ENCODE measurements around the gene PITPNC1. TPM values are rescaled to one million over a fixed set of nuclear protein-coding genes. Genes with fewer than 3 reads are reported as not detected.

Gene PITPNC1
- total RNA-seq (2022; extraction: Qiagen RNA extraction): 13.3 to 18.2 TPM (median 16.4 TPM) in 5 replicates

DNA sequence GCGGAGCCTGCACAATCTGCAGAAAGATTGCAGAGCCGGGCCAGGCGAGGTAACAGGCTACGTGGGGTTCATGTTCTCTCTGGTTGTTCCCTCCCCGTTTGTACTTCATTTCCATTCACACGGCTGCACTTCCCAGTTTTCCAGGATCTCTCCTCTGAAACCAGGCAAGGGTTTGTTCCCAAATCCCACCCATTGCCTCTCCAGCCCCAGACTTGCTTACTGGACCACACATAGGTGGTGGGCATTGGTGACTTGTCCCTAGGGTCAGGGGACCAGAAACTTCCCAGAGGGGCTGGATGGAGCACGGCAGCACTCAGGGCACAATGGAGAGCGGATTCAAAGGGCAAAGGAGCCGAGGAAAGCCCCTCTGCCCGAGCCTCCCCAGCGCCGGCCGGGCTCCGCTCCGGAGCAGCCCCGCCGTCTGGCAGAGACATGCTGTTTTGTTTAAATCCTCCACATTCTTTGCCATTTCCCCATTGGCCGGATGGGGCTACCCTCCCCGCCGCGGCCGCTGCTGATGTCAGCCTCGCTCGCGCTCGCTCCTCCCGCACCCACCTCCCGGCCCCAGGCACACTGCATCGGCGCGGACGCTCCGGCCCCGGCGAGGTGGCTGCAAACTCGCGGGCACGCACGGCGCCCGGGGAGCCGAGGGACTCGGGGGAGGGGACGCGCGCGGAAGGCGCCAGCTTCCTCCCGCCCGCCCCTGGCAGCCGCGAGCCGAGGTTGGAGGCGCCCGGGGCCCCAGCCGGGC is at the start of gene PITPNC1:
PITPNC1 (plus strand) TSS at position 545 of the 751 bp plus-strand sequence.

DNA sequence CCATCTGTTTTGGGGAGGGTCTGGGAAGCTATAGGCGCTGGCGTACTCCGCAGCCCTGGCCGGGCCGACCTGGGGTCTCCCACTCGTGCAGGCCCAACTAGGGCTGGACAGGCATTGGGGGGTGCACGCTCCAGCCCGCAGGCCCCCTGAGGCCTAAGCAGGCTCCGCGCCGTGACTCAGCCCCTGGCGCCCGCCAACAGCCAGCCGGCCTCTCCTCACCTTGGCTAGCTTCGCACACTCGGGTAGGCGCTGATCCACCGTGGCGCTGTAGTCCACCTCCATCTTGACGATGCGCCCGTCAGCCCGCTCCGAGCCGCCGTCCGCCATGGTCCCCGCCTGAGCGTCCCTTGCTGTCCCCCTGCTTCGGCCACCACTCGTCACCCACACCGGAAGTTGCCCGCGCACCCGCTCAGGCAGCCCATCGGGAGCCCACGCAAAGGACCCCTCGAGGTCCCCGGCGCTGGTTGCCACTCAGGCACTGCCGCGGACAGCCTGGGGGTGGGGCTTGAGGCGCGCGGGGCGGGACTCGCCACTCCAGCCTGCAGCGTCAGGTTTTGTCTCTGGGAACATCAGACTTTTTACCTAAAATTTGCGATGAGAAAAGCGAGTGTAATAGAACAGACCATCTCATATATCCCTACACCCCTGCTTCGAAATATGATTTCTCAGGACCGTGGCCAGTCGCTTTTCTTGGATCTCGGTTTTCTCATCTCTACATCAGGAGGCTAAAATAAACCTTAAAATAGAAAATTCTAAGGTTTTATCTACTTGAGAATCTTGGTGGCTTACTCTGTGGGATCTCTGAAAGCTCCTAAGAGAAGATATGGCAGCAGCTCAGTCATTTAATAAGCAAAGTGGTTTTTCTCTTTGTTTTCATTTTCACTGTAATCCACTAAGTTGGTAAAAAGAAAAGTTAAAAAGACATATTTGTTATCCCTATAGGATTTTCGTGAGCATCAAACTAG is 10.6 kb upstream of the PITPNC1 start, which contains the start of gene PSMD12:
PSMD12 (minus strand) TSS at position 385 of the 965 bp plus-strand sequence; CDS start at position 327, 58 bp downstream.

GRCh38 chr17:67717624-67718324 is 340.7 kb downstream of the PITPNC1 start, which contains the start of gene NOL11:
TSS of gene NOL11 (plus strand) at chr17:67717936. CDS start at chr17:67717948, 12 bp downstream.

Other genes with a start within 250 kb of the PITPNC1 start
- gene HELZ, start 132.1 kb upstream of the PITPNC1 start, total RNA-seq (2022; extraction: Qiagen RNA extraction): 7.6 to 11.3 TPM (median 8.7 TPM) in 5 replicates
- 94.6 to 119 TPM (median 96.9 TPM) in 5 replicates for gene PSMD12, start 10.7 kb upstream of the PITPNC1 start, total RNA-seq (2022; extraction: Qiagen RNA extraction)